DOHH2 (cell line): ENCODE measurements around the gene TMEM151B.
"Not testable (repeated sequence)": the region's sequence is repeated elsewhere in the genome, so short reads cannot be mapped to it uniquely, and the experiment has no call there.

Source experiments
- EZH2phosphoT487 ChIP-seq: fragments of 200-600 bp; sonication (generic); IDR thresholded peaks from 2 replicates; pipeline ENCODE4 v1.6.1; 2017; ENCODE audit warnings: borderline replicate concordance, mild to moderate bottlenecking, antibody characterized with exemption, low read length, moderate library complexity, mixed read lengths
- TF ChIP-seq, protein P1 (sequence below): fragments of 200-600 bp; sonication (generic); IDR thresholded peaks from one replicate; pipeline ENCODE4 v1.5.1; 2014; ENCODE audit warnings: antibody characterized with exemption, mild to moderate bottlenecking, low read depth, low read length; ENCODE audit not compliant: poor library complexity, severe bottlenecking

DNA sequence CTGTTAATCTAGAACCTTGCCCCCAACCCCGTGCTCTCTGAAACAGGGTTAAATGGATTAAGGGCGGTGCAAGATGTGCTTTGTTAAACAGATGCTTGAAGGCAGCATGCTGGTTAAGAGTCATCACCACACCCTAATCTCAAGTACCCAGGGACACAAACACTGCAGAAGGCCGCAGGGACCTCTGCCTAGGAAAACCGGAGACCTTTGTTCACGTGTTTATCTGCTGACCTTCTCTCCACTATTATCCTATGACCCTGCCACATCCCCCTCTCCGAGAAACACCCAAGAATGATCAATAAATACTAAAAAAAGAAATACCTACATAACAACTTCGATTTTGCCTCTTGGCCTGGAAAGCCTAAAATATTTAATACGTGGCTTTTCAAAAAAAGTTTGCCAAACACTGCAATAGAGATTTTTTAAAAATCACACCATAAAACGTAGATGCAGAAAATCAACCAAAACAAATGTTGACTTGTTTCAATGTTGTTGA is 46.9 kb downstream of the TMEM151B start:
- TF ChIP-seq, protein P1, sequence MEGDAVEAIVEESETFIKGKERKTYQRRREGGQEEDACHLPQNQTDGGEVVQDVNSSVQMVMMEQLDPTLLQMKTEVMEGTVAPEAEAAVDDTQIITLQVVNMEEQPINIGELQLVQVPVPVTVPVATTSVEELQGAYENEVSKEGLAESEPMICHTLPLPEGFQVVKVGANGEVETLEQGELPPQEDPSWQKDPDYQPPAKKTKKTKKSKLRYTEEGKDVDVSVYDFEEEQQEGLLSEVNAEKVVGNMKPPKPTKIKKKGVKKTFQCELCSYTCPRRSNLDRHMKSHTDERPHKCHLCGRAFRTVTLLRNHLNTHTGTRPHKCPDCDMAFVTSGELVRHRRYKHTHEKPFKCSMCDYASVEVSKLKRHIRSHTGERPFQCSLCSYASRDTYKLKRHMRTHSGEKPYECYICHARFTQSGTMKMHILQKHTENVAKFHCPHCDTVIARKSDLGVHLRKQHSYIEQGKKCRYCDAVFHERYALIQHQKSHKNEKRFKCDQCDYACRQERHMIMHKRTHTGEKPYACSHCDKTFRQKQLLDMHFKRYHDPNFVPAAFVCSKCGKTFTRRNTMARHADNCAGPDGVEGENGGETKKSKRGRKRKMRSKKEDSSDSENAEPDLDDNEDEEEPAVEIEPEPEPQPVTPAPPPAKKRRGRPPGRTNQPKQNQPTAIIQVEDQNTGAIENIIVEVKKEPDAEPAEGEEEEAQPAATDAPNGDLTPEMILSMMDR, result not testable (repeated sequence)
- TF ChIP-seq EZH2phosphoT487, result not testable (repeated sequence)
